Cardiac septum (tissue), 1 donor: ENCODE results near the gene NAGLU. TPM values are rescaled to one million over a fixed set of nuclear protein-coding genes. Genes with fewer than 3 reads are reported as not detected.
"Not testable (repeated sequence)": the region's sequence is repeated elsewhere in the genome, so short reads cannot be mapped to it uniquely, and the experiment has no call there.

Source experiments
- DNase-seq: peaks from one replicate; pipeline ENCODE4 v3.0.0-alpha.2; 2020; ENCODE audit warnings: low spot score
- intact Hi-C: fragments of 100-400 bp; cut with DNase I; formaldehyde crosslinking; loops from one replicate; pipeline ENCODE4 v1.14.0; 2022
- total RNA-seq: library from RNA; stranded (reverse); fragmentation: NEBNext Ultra II Directional; extraction: Animal tissue kit (Norgen Biotek cat#: 25700); gene quantifications from one replicate; pipeline ENCODE4 v1.2.1, GENCODE V29; 2021
- donor health status: DM: no; HTN: no; CAD: no.

Gene NAGLU
- total RNA-seq, 1 donor from 2014 or later, result 12.1 TPM

DNA sequence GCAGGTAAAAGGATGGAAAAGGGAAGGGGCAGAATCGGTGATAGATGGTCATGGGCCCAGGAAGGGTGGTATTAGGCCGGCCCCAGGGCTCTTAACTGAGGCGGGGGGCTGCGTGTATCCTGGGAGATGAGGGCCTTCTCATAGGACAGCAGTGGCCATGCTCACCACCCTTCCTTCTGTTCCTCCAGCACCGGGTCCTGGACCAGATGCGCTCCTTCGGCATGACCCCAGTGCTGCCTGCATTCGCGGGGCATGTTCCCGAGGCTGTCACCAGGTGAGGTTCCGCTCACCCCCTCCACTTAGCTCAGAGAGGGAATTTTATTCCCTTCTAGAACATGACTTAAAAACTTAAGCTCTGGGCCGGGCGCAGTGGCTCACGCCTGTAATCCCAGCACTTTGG is 2.4 kb downstream of the NAGLU start:
- no peak for DNase-seq
- intact Hi-C loops, result loop anchor here (10.0 kb wide), 1 partner anchor 514 kb away; the partner anchor contains the start of gene NKIRAS2

DNA sequence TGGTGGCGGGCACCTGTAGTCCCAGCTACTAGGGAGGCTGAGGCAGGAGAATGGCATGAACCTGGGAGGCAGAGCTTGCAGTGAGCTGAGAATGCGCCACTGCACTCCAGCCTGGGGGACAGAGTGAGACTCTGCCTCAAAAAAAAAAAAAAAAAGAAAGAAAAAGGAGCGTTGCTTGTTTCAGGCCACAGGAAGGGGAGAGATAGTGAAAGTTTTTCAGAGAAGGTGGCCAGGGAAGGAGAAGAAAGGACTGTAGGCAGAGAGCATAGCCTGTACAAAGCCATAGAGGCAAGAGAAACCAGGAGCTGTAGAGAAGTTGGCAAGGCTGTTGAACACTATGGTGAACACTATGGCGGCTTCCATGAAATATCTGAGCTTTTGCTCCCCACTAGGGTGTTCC is 4.5 kb downstream of the NAGLU start:
- intact Hi-C loops, DNase-seq: not testable (repeated sequence)

DNA sequence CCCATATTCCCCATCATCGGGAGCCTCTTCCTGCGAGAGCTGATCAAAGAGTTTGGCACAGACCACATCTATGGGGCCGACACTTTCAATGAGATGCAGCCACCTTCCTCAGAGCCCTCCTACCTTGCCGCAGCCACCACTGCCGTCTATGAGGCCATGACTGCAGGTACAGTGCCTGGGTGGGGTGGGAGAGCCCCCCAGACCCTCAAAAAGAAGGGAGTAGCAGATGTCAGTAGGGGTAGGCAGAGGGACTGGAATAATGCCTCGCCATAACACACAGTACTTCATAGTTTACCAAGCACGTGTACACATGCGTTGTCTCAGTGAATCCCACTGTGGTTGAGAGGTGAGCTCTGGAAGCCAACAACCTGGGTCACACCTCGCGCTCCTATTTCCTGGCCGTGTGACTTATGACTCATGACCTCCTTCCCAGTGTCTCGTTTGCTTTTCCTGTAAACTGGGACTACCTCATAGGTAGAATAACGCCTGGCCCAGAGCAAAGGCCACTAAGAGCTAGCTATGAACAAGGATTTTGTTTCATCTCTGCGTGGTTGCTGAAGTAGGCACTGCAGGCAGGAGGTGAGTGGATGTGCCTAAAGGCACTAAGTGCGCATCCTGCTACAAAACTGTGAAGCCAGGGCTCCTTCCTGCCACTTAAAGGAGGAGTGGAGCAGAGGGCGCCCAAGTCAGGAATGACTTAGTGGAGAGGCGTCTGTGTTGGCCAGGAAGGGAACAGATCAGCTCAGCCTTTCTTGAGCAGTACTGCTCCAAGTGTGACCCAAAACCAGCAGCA is 5.2 kb downstream of the NAGLU start:
- no peak for DNase-seq
- intact Hi-C loops, result no loop called here

- DNase-seq, result no peak
- intact Hi-C loops, result no loop called here
Measured at GRCh38 chr17:42543190-42544079, 7.4 kb downstream of the NAGLU start.

DNA sequence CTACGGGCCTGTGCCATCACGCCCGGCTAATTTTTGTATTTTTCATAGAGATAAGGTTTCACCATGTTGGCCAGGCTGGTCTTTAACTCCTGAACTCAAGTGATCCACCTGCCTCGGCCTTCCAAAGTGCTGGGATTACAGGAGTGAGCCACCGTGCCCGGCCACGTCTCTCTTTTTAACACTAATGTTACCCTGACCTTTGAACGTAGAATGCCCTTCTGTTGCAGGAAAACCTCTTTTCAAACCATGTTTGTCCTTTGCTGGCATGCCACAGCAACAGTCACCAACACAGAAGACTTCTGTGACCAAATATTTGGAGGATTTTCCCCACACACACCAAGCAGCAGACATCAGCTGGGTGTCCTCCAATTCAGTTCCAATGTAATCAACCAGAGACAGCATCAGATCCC is 8.8 kb downstream of the NAGLU start:
- DNase-seq, result no peak
- intact Hi-C loops, result no loop called here

GRCh38 chr17:42545755-42546505 is 9.9 kb downstream of the NAGLU start:
- intact Hi-C loops, DNase-seq: not testable (repeated sequence)

- no peak for DNase-seq
- intact Hi-C loops, result no loop called here
Measured at GRCh38 chr17:42547001-42547461, 11.0 kb downstream of the NAGLU start.

DNA sequence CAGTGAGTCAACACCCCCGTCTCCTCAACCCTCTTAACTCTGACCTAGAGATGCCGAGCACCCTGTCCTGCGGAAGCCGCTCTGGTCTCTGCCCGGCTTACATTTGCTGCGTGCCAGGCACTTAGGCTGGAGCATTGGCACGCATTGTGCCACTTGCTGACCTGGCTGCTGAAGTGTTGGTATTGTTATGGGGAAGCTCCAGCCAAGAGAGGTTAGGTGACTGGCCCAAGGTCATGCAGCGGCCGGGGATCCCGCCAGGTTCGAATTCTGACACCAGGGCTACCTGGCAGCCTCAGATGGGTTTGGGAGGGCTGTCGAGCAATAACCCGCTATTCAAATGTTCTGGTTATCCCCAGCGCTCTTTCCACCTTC is 11.6 kb downstream of the NAGLU start:
- intact Hi-C loops, result no loop called here
- DNase-seq, result no peak

GRCh38 chr17:42548070-42548837 is 12.2 kb downstream of the NAGLU start:
- intact Hi-C loops, result no loop called here
- DNase-seq, result no peak

GRCh38 chr17:42548993-42549755 is 13.1 kb downstream of the NAGLU start:
- intact Hi-C loops, result no loop called here
- DNase-seq, result no peak

- DNase-seq, intact Hi-C loops: not testable (repeated sequence)
Measured at GRCh38 chr17:42552736-42553135, 16.7 kb downstream of the NAGLU start, which contains the start of gene HSD17B1. Gene HSD17B1, plus strand, starts transcription at chr17:42552923. Its CDS starts 11 bp downstream, at chr17:42552934.

GRCh38 chr17:42553161-42553818 is 17.2 kb downstream of the NAGLU start:
- no peak for DNase-seq
- intact Hi-C loops, result no loop called here

GRCh38 chr17:42553866-42554249 is 17.8 kb downstream of the NAGLU start:
- intact Hi-C loops, result no loop called here
- DNase-seq, result no peak

- peak; percentile 95 for DNase-seq
- intact Hi-C loops, result no loop called here
Measured at GRCh38 chr17:42554250-42555121, 18.4 kb downstream of the NAGLU start.

- DNase-seq, result no peak
- intact Hi-C loops, result no loop called here
Measured at GRCh38 chr17:42555122-42555622, 19.1 kb downstream of the NAGLU start.

- not testable (repeated sequence) for DNase-seq
Measured at GRCh38 chr17:42555961-42556617, 20.0 kb downstream of the NAGLU start.

More at GRCh38 chr17:42555961-42556617, 20.0 kb downstream of the NAGLU start:
- intact Hi-C loops, result not testable (repeated sequence)
